ENCODE data around the gene RPL7L1.

RPL7L1 gene

DNA sequence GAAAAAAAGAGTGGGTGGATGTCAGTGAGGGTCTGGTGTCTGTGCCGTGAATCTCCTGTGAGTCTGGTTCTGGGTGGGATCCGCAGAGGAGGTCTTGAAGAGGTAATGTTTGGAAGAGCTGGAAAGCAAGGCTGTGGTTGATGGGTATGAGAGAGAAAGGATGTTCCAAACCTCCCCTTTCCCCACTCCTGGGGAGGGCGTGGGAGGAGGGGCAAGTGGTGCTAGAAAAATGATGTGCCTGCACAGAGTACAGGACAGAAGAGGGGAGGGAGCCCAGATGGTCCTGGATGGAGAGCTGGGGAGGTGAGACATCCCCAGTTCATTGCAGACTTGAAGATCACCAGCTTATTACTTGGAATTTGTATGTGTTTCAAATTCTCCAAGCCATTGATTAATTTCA lies 53.0 kb downstream of the RPL7L1 start:
- DNase-seq (ENCODE audit: low read depth in 2 of 2) = no peak

- no peak for DNase-seq (ENCODE audit: low read depth in 2 of 2)
These were observed 53.8 kb downstream of the RPL7L1 start for GRCh38 chr6:42933205-42933604.

DNA sequence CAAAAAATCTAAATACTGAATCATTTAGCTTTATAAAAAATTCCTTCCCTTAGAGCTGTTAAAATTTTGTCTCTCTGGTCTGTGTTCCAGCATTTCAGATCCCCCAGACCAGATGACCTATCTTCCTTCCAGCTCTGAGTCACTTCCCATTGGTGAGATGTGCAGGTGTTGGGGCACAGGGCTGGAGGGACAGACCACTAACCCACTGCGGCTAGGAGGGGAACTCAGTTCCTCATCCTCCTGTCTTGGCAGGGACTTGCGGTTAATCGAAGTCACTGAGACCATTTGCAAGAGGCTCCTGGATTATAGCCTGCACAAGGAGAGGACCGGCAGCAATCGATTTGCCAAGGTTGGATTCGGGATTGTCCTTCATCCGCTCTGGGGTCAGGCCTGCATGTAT lies 55.9 kb downstream of the RPL7L1 start:
- no peak for DNase-seq (ENCODE audit: low read depth in 2 of 2)

GRCh38 chr6:42936398-42936797 lies 57.0 kb downstream of the RPL7L1 start:
- no peak for DNase-seq (ENCODE audit: low read depth in 2 of 2)

GRCh38 chr6:42937548-42938427 lies 58.4 kb downstream of the RPL7L1 start:
- DNase-seq (ENCODE audit: low read depth in 2 of 2) = no peak

- DNase-seq (ENCODE audit: low read depth in 2 of 2) = no peak
These were observed 59.0 kb downstream of the RPL7L1 start for GRCh38 chr6:42938428-42938796.

DNA sequence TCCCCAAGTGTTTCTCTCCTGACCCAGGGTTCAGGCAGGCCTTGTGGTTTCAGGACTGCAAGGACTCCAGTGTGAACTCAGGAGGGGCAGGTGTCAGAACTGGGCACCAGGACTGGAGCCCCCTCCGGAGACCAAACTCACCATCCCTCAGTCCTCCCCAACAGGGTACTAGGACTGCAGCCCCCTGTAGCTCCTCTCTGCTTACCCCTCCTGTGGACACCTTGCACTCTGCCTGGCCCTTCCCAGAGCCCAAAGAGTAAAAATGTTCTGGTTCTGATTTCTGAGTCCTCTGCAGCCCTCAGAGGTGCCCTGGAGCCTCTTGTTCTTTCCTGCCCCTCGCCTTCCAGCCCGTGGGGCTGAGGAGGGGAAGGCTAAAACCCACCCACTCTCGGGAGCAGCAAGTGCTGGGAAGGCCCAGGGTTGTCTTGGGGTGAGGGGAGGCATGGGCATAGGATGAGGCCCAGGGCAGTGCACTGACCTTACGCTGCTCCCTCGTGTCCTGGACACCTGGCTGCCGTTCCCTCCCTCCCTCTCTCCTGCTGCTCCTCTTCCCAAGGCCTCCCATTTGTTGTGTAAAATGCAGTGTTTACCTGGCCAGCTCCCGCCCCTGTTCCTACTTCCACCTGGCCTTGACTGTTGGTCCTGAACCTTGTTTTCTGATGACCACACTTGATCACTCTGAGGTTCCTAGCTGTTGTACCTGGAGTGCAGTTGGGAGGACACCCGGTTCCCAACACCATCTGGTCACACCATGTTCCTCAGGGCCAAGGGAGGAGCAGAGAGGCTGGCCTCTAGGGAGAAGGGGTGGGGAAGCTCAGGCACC lies 59.8 kb downstream of the RPL7L1 start:
- no peak for DNase-seq (ENCODE audit: low read depth in 2 of 2)

Data from fibroblast of skin of left quadriceps (primary cell).